Omental fat pad (tissue), 4 donors: Measurements from ENCODE around the gene NPTX1. TPM values are rescaled to one million over a fixed set of nuclear protein-coding genes. Genes with fewer than 3 reads are reported as not detected.

Source experiments
- ATAC-seq: fragments of 150-250 bp; one replicate; pipeline ENCODE4 v1.9.1; 2016; ENCODE audit warnings: mild to moderate bottlenecking, moderate library complexity; ENCODE audit not compliant: low FRiP score
- DNase-seq: peaks from one replicate; pipeline ENCODE4 v3.0.0-alpha.2; 2019; ENCODE audit warnings: low spot score
- CTCF ChIP-seq, 3 donors: fragments of 450-650 bp; IDR thresholded peaks; one replicate each; pipeline ENCODE4 v1.5.1; 2016 to 2017; ENCODE audit warnings: antibody characterized with exemption in 3 of 3, mild to moderate bottlenecking in 3 of 3, moderate library complexity in 2 of 3
- total RNA-seq, 4 donors: library from RNA; depleted of rRNA; stranded (reverse); fragments of >200 nt; gene quantifications; one replicate each; pipeline ENCODE4 v1.1.0, GENCODE V29; 2016

Gene NPTX1
- total RNA-seq, 4 donors from 2014 or later, result 0.16 to 0.96 (median 0.19) TPM; not detected in 1

- ATAC-seq (no peak), DNase-seq (no peak)
- TF ChIP-seq CTCF (IDR thresholded peaks at IDR 0.05), result no peak
Observed at GRCh38 chr17:80466188-80466705, 10.2 kb downstream of the NPTX1 start.

- ATAC-seq, result no peak
- TF ChIP-seq CTCF (IDR thresholded peaks at IDR 0.05), result no peak
- no peak for DNase-seq
Observed at GRCh38 chr17:80465327-80465974, 11.0 kb downstream of the NPTX1 start.

- TF ChIP-seq CTCF (IDR thresholded peaks at IDR 0.05), result no peak
- DNase-seq (no peak), ATAC-seq (no peak)
Observed at GRCh38 chr17:80464486-80464885, 11.9 kb downstream of the NPTX1 start.

GRCh38 chr17:80463784-80464400, 12.5 kb downstream of the NPTX1 start:
- no peak for DNase-seq
- no peak for TF ChIP-seq CTCF (IDR thresholded peaks at IDR 0.05)
- no peak for ATAC-seq

GRCh38 chr17:80461528-80462160, 14.8 kb downstream of the NPTX1 start:
- DNase-seq (no peak), ATAC-seq (no peak)
- TF ChIP-seq CTCF (IDR thresholded peaks at IDR 0.05), result no peak

GRCh38 chr17:80460429-80460834, 16.0 kb downstream of the NPTX1 start:
- ATAC-seq, result no peak
- no peak for TF ChIP-seq CTCF (IDR thresholded peaks at IDR 0.05)
- no peak for DNase-seq
